NCI-H460 (cell line): ENCODE results near the gene CARF. TPM values are rescaled to one million over a fixed set of nuclear protein-coding genes. Genes with fewer than 3 reads are reported as not detected.
"Not testable (repeated sequence)": the region's sequence is repeated elsewhere in the genome, so short reads cannot be mapped to it uniquely, and the experiment has no call there.

Experiments
- DNase-seq: peaks from one replicate; pipeline ENCODE4 v3.0.0-alpha.2; 2016; ENCODE audit warnings: low read depth; ENCODE audit errors: extremely low read depth
- total RNA-seq: library from RNA; depleted of rRNA; stranded (reverse); fragments of >200 nt; shearing (Covaris generic); gene quantifications from 2 replicates; pipeline ENCODE4 v1.2.3, GENCODE V29; 2014

The CARF gene
- total RNA-seq, 1 experiment from 2014 or later = 5.2 TPM

GRCh38 chr2:202934456-202934855 is 22.4 kb downstream of the CARF start:
- no peak for DNase-seq

DNA sequence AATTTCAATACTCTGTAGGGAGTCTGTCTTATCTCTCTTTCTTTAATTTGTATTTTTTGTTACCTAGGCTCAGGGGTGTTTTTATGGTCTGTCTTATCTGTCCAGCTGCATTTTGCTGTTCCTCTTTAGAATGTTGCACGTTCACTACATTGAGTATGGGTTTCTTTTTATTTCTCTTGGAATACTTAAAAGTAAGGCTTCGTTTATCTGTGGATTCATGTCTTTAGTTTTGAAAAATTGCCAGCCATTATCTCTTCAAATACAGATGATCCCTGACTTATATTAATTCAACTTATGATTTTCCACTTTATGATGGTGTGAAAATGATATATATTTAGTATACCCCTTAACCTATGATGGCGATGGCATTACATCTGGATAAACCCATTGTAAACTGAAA is 26.9 kb downstream of the CARF start:
- DNase-seq = no peak

DNA sequence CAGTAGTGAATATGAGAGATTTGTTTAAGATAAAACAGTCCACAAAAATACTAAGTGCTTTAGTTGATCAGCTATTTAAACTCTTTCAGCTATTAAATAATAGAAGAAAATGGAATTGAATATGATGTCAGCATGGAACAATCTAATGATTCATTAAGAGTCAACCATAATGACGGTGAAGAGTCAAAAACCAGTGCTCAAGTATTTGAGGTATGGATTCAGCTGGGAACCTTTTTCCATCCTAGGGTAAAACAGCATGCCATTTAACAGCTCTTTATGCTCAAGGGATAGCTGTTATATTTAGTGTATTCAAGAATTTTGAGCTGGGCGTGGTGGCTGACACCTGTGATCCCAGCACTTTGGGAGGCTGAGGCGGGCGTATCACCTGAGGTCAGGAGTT is 29.7 kb downstream of the CARF start:
- no peak for DNase-seq

DNA sequence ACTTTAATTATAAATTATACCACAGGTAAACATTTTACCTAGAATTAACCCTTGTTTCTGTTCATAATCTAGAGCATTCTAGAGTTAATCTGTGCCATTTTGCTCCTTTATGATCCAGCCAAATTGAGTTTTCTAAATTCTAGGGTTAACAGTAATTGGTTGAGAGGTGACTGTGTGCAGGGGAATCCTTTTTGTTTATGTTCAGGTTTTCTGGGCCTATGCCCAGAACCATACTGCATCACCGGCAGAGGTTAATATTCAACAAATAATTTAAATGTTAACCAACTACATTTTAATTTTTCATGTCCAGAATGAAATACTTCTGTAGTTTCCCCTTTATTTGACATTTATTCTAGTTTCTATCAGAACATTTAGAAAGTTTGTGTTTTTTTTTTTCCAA is 32.3 kb downstream of the CARF start:
- DNase-seq = no peak

DNA sequence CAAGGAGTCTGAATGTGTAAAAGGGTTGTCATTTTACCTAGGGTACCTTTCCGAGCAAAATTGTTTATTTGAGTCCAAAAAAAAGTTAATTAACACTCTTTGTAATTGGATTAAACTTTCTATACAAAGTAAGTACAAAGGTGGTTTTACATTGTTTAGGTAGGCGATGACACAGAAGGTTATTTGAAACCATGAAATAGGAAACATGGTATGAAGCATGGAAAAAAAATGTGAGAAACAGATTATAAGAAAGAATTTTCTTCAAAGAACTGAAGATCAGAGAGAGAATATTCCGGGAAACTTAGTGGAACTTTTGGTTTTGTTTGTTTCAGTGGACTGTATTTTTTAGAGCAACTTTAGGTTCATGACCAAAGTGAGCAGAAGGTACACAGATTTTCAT is 32.7 kb downstream of the CARF start:
- no peak for DNase-seq

- DNase-seq = no peak
Observed at GRCh38 chr2:202945497-202945896, 33.4 kb downstream of the CARF start.

DNA sequence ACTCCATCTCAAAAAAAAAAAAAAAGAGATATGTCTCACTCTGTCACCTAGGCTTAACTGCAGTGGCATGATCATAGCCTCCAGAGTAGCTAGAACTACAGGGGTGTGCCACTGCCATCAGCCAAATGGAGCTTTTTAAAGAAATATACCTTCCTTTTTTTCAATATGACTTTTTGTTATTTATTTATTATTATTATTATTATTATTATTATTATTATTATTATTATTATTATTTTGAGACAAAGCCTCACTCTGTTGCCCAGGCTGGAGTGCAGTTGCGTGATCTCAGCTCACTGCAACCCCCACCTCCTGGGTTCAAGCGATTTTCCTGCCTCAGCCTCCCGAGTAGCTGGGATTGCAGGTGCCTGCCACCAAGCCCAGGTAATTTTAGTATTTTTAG is 37.3 kb downstream of the CARF start:
- not testable (repeated sequence) for DNase-seq

DNA sequence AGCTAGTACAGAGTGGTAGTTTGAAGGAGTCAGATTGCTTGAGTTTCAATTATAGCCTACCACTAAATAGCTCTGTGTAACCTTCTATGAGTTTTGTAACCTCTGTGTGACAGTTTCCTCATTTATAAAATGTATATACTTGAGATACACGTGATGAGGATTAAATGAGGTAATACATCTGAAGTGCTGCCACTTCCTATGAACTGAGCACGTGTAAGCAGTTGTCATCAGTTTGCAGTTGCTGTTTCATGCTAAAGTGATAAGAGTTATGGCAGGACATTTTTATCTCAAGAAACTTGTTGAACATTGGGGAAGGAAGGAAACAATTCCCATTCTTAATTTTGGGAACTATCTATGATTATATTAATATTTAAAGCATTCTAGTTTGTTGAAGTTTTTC is 38.5 kb downstream of the CARF start:
- no peak for DNase-seq

GRCh38 chr2:202960524-202960923 is 48.4 kb downstream of the CARF start:
- DNase-seq = no peak

DNA sequence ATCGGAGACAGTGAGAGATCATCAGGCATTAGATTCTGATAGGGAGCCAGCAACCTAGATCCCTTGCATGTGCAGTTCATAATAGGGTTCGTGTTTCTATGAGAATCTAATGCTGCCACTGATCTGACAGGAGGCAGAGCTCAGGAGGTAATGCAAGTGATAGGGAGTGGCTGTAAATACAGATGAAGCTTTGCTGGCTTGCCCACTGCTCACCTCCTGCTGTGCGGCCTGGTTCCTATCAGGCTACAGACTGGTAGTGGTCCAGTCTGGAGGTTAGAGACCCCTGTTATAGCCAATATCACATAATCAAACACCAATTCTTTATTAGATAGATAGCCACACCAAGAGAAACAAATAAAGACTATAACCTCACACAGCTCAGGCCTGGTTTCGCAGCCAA is 51.6 kb downstream of the CARF start:
- DNase-seq = no peak

DNA sequence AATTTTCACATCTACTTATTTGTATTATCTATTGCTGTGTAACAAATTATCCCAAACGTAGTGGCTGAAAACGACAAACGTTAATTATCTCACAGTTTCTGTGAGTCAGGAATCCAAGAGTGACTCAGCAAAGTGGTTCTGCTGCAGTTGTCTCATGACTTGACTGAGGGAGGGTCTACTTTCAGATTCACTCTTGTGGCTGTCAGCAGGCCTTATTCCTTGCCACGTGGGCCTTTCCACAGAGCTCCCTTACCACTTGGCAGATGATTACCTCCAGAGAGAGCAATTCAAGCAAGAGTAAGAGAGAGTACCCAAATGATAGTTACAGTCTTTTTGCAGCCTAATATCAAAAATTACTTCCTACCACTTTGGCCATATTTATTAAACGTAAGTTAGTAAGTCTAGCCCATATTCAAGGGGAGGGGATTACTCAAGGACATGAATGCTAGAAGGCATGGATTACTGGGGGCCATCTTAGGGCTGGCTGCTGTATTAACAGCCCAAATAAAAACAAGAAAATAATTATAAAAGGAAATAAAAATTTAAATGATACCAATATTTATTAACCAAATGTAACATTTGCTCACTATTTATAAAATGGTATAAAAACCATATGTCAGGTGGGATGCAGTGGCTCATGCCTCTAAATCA is 53.9 kb downstream of the CARF start:
- DNase-seq = peak; percentile 89

- not testable (repeated sequence) for DNase-seq
Observed at GRCh38 chr2:202969404-202969803, 57.3 kb downstream of the CARF start.

DNA sequence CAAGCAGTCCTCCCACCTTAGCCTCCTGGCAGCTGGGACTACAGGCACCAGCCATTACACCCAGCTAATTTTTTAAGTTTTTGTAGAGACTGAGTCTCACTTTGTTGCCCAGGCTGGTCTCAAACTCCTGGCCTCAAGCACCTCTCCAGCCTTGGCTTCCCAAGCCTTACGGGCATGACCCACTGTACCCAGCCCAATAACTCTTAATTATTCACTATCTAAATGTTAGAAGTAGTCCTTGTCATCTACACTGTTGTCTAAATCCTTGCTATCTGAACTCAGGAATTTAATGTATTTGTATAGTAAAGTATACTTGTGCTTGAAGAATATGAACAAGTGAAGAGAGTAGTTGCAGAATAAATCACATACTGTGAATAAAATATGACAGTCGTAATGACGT is 64.7 kb downstream of the CARF start:
- no peak for DNase-seq

DNA sequence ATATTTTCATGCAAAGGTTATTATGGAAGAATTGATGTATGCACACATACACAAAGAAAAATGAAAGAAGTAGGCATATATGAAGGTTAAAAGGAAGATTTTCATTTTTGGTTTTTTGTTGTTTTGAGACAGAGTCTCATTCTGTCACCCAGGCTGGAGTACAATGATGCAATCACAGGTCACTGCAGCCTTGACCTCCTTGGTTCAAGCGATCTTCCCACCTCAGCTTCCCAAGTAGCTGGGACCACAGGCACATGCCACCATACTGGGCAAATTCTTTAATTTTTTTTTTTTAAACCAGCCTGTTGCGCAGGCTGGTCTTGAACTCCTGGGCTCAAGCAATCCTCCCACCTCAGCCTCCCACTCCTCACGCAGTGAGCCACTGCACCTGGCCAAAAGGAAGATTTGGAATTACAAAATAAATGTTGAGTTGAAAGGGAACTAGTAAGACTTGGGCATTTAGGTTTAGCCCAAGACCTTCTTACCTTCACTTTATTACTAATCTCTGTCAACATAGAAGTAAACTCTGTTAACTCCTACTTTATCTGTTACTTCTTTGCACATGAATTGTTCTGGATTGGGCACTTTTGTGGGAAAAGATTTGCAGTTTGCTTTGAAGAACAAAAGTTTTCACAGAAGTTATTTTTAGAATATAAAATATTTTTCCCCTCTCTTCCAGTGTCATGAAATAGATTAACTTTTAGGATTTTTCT is 70.9 kb downstream of the CARF start:
- DNase-seq = no peak

DNA sequence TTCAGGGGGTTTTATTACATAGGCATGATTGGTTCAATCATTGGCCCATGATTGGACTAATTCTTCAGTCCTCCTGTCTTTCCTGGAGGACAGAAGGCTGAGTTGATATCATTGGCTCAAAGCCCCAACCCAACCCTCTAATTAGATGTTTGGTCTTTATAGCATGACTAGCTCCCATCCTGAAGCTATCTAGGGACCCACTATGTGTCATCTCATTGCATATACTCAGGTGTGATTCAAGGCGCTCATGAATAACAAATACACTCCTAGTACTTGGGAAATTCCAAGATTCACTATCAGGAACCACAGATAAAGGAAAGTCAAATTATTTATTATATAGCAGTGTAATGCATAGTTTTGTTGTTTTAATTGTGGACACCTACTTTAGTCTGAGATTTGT is 77.7 kb downstream of the CARF start:
- DNase-seq = no peak

DNA sequence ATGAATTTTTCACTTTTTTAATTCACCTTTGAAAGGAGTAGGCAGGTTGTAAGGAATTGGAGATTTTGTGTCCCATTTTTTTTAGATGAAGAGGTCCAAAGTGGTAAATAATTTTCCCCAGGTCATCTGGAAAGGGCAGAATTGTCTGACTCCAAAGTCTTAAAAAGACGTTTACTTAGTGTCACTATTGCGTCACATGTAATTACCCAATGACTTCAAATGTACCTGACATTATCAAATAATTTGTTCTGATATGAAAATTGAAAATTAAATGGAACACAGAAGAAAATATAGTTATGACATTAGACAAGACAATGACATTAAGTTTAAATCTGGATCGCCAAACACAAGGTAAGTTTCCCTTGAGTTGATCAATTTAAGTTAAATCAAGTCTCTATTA is 78.4 kb downstream of the CARF start:
- no peak for DNase-seq

DNA sequence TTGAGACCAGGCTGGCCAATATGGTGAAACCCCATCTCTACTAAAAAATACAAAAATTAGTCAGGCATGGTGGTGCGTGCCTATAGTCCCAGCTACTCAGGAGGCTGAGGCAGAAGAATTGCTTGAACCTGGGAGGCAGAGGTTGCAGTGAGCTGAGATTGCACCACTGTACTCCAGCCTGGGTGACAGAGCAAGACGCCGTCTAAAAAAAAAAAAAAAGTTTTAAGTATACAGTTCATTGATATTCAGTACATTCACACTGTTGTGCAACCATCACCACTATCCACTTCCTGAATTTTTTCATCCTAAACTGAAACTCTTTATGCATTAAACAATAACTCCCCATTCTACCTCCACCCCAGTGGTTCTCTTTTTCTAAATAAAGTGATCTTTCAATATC is 85.0 kb downstream of the CARF start:
- not testable (repeated sequence) for DNase-seq

- no peak for DNase-seq
Observed at GRCh38 chr2:203002054-203002821, 90.2 kb downstream of the CARF start.

- no peak for DNase-seq
Observed at GRCh38 chr2:203003716-203004115, 91.6 kb downstream of the CARF start.

- DNase-seq = peak; percentile 98
Observed at GRCh38 chr2:203014456-203015199, 102.6 kb downstream of the CARF start, which contains the start of gene NBEAL1. Gene NBEAL1 (plus strand): TSS chr2:203014875. CDS start chr2:203016385, 1,510 bp downstream.

DNA sequence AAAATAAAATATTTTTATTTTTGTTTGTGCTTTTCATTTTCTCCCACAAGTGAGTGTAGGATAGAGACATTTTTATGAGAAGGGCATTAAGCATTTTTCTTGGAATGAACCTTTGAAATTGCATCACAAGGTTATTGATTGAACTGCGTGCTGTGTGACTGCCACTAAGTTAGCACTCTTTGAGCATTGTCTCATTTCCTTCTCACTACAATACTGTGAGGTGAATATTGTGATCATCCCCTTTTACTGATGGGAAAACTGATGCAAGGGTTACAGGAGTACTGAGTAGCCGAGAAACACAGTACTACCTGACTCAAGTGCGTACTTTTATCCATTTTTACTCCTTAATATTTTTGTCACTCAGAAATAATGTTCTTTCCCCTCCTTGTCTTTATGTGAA is 104.6 kb downstream of the CARF start:
- DNase-seq = no peak
